Stomach smooth muscle (tissue), 2 donors: Measurements from ENCODE around the gene SPANXA2.
"Not testable (repeated sequence)": the region's sequence is repeated elsewhere in the genome, so short reads cannot be mapped to it uniquely, and the experiment has no call there.

Experiments used
- H3K27ac ChIP-seq: one replicate; pipeline ENCODE4 v1.7.0; 2013; ENCODE audit warnings: mild to moderate bottlenecking, low read length, inconsistent platforms
- H3K27me3 ChIP-seq, 2 donors: one replicate each; pipeline ENCODE4 v1.7.0; 2013; ENCODE audit warnings: low read length in 2 of 2; ENCODE audit not compliant: insufficient read depth in 2 of 2, control insufficient read depth in 1 of 2
- H3K36me3 ChIP-seq, 2 donors: one replicate each; pipeline ENCODE4 v1.7.0; 2013; ENCODE audit warnings: low read length in 2 of 2; ENCODE audit not compliant: control insufficient read depth in 2 of 2, insufficient read depth in 2 of 2
- H3K4me1 ChIP-seq: one replicate; pipeline ENCODE4 v1.7.0; 2013; ENCODE audit warnings: low read length; ENCODE audit not compliant: control insufficient read depth, insufficient read depth
- H3K4me3 ChIP-seq, 2 donors: one replicate each; pipeline ENCODE4 v1.7.0; 2013; ENCODE audit warnings: low read length in 2 of 2
- H3K9ac ChIP-seq, 2 donors: one replicate each; pipeline ENCODE4 v1.7.0; 2013; ENCODE audit warnings: low read length in 2 of 2, mild to moderate bottlenecking in 1 of 2
- H3K9me3 ChIP-seq, 2 donors: one replicate each; pipeline ENCODE4 v1.7.0; 2013; ENCODE audit warnings: low read length in 2 of 2; ENCODE audit not compliant: control insufficient read depth in 2 of 2
- donor health status: healthy.
- donor health status: Pancreatic carcinoma.

Gene SPANXA2, protein sequence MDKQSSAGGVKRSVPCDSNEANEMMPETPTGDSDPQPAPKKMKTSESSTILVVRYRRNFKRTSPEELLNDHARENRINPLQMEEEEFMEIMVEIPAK

GRCh38 chrX:141589408-141589807 lies at the start of gene SPANXA2:
TSS of gene SPANXA2 (plus strand) at chrX:141589708. CDS start at chrX:141589768, 60 bp downstream.
- H3K9me3 ChIP-seq, H3K27me3 ChIP-seq, H3K36me3 ChIP-seq, H3K4me1 ChIP-seq, H3K4me3 ChIP-seq, H3K9ac ChIP-seq, H3K27ac ChIP-seq: not testable (repeated sequence)

GRCh38 chrX:141542551-141542950 lies 47.0 kb upstream of the SPANXA2 start:
- H3K9me3 ChIP-seq, H3K9ac ChIP-seq, H3K4me1 ChIP-seq, H3K4me3 ChIP-seq, H3K27me3 ChIP-seq, H3K36me3 ChIP-seq, H3K27ac ChIP-seq: not testable (repeated sequence)

- H3K4me3 ChIP-seq, H3K27me3 ChIP-seq, H3K9me3 ChIP-seq, H3K36me3 ChIP-seq, H3K9ac ChIP-seq, H3K27ac ChIP-seq, H3K4me1 ChIP-seq: not testable (repeated sequence)
Observed at GRCh38 chrX:141584638-141585037, 4.9 kb upstream of the SPANXA2 start, which contains the start of gene SPANXA1. TSS of gene SPANXA1 (minus strand) at chrX:141584738. CDS start at chrX:141584678, 60 bp downstream.

GRCh38 chrX:141609111-141609510 lies 19.6 kb downstream of the SPANXA2 start:
- Histone ChIP-seq H3K36me3 (no peaks in the 10 kb centered on the region), H3K27ac (no peak overlapping the region), H3K9ac (no peak overlapping the region), H3K4me1 (no peaks in the 10 kb centered on the region), H3K9me3 (no peaks in the 10 kb centered on the region), H3K4me3 (no peak overlapping the region), H3K27me3 (no peaks in the 10 kb centered on the region)

DNA sequence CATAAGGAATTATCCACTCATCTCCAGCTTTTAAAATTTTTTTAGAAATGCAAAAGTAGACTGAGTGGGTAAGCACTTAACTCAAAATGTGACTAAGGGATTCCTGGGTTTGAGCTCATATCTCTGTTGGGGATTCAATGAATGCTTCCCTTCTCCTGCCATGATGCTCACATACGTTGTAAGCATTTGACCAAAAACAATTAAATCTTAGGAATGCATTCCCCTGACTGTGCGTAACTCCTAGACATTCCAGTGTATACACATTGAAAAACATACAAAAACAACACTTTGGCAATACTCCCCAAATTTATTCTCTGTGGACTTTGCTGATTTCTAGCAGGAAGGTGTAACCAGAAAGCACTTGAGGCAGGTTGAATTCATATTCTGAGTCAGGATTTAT lies 29.8 kb downstream of the SPANXA2 start:
- Histone ChIP-seq H3K9me3 (no peaks in the 10 kb centered on the region), H3K27me3 (no peaks in the 10 kb centered on the region), H3K9ac (no peak overlapping the region), H3K4me1 (no peaks in the 10 kb centered on the region), H3K36me3 (no peaks in the 10 kb centered on the region), H3K4me3 (no peak overlapping the region), H3K27ac (no peak overlapping the region)

DNA sequence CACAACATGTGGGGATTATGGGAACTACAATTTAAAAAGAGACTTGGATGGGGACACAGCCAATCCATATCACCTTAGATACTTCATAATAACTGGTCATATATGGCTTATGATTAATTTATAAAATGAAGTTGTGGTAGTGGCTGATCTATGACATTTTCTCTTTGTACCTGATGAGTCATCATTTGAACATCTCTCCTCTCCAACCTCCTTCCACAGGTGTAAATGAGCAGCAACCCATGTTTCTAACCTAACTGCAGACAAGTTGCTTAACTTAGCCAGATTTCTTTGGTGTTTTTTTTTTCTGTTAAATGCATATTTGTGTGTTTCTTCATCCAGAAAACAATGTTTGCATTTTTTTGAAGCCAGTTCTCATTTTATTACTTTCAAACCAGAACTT lies 42.6 kb downstream of the SPANXA2 start:
- no peak overlapping the region for H3K4me3 ChIP-seq
- no peaks in the 10 kb centered on the region for H3K36me3 ChIP-seq
- no peaks in the 10 kb centered on the region for H3K27me3 ChIP-seq
- H3K9ac ChIP-seq, result no peak overlapping the region
- no peaks in the 10 kb centered on the region for H3K9me3 ChIP-seq
- H3K4me1 ChIP-seq, result no peaks in the 10 kb centered on the region
- H3K27ac ChIP-seq, result no peak overlapping the region

DNA sequence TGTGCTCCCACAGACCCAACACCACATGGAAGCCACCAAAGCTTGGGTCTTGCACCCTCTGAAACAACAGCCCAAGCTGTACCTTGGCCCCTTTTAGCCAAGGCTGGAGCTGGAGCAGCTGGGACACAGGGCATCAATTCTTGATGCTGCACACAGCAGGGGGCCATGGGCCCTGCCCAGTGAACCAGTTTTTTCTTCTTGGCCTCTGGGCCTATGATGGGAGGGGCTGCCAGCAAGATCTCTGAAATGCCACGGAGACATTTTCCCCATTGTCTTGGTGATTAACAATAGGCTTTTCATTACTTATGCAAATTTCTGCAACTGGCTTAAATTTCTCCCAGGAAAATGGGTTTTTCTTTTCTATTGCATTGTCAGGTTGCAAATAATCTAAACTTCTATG lies 49.0 kb downstream of the SPANXA2 start:
- Histone ChIP-seq H3K27ac (no peak overlapping the region), H3K4me3 (no peak overlapping the region), H3K4me1 (no peaks in the 10 kb centered on the region), H3K9me3 (no peaks in the 10 kb centered on the region), H3K27me3 (no peaks in the 10 kb centered on the region), H3K9ac (no peak overlapping the region), H3K36me3 (no peaks in the 10 kb centered on the region)
